HEK293 (cell line): Measurements from ENCODE around the gene CRTAP.

ENCODE experiments used
- ZBTB8A ChIP-seq: fragments of 450-650 bp; formaldehyde crosslinking; IDR thresholded peaks from 2 replicates; pipeline ENCODE4 v1.5.1; 2016; ENCODE audit warnings: missing biosample characterization, missing genetic modification characterization
- ZNF138 ChIP-seq: fragments of 450-650 bp; formaldehyde crosslinking; IDR thresholded peaks from 2 replicates; pipeline ENCODE4 v1.5.1; 2016; ENCODE audit warnings: missing biosample characterization, missing genetic modification characterization, borderline replicate concordance
- ZNF175 ChIP-seq: fragments of 450-650 bp; formaldehyde crosslinking; IDR thresholded peaks from 2 replicates; pipeline ENCODE4 v1.5.1; 2016; ENCODE audit warnings: missing biosample characterization, missing genetic modification characterization
- ZNF184 ChIP-seq: fragments of 450-650 bp; IDR thresholded peaks from 2 replicates; pipeline ENCODE4 v1.5.1; 2018; ENCODE audit warnings: missing biosample characterization, mild to moderate bottlenecking, missing genetic modification characterization
- ZNF274 ChIP-seq, 2 experiments: fragments of 200-500 bp in 1 of 2; fragments of 450-650 bp in 1 of 2; sonication (Bioruptor generic) in 1 of 2; formaldehyde crosslinking in 1 of 2; IDR thresholded peaks; 2 replicates each; pipeline versions ENCODE4 v1.5.1 to v1.6.1; 2014 to 2016; ENCODE audit warnings: borderline replicate concordance in 1 of 2, inconsistent platforms in 1 of 2, low read length in 1 of 2, missing biosample characterization in 1 of 2, missing genetic modification characterization in 1 of 2
- ZNF473 ChIP-seq: fragments of 450-650 bp; formaldehyde crosslinking; IDR thresholded peaks from 2 replicates; pipeline ENCODE4 v1.5.1; 2017; ENCODE audit warnings: missing biosample characterization, missing genetic modification characterization
- TF ChIP-seq, protein P1 (sequence below): fragments of 450-650 bp; formaldehyde crosslinking; IDR thresholded peaks from 2 replicates; pipeline ENCODE4 v1.5.1; 2016; ENCODE audit warnings: missing biosample characterization, missing genetic modification characterization
- TF ChIP-seq, protein P2 (sequence below): fragments of 450-650 bp; formaldehyde crosslinking; IDR thresholded peaks from 2 replicates; pipeline ENCODE4 v1.5.1; 2016; ENCODE audit warnings: missing biosample characterization, missing genetic modification characterization
- TF ChIP-seq, protein P3 (sequence below): sonication (generic); formaldehyde crosslinking; IDR thresholded peaks from 2 replicates; pipeline ENCODE4 v1.8.1; 2022; ENCODE audit warnings: mild to moderate bottlenecking, moderate library complexity, missing genetic modification reagents

DNA sequence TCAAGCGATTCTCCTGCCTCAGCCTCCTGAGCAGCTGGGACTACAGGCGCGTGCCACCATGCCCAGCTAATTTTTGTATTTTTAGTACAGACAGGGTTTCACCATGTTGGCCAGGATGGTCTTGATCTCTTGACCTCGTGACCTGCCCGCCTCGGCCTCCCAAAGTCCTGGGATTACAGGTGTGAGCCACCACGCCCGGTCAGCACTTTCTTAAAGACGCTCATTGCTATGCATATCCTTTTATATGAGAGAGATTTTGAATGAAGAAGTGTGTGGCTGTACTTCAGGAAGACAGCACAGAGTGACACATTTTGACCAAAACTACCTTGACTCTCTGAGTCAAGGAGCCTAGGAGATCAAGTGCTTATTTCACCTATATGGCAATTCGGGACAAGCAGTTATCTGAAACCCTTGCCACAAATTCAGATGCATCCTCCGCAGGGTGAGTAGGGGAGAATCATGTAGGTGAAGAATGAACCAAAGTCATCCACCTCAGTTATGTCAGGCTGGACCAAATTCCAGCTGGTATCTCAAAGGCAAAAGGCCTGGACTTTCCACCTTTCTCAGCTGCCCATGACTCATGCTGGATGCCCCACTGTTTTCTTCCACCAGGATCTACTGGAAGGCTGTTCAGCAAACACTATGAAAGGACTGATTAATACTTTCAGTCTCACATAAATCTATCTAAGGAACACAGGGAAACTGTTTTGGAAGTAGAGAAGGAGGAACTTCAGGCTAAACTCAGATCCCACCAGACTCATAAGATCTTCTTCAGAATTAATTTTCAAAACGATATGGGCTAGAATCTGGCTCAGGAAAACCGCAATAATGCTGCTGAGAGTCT is 72.9 kb downstream of the CRTAP start:
- TF ChIP-seq ZNF138 (no peak), ZNF184 (tag by site-specific recombination) (no peak), ZNF473 (no peak), ZBTB8A (tag by site-specific recombination) (no peak), ZNF274 (IDR thresholded peaks at IDR 0.05; ENCODE audit: low read length) (no peak), ZNF274 (tag by site-specific recombination; IDR thresholded peaks at IDR 0.05; ENCODE audit: borderline replicate concordance) (no peak), ZNF175 (tag by site-specific recombination) (no peak)
- TF ChIP-seq, protein P1, sequence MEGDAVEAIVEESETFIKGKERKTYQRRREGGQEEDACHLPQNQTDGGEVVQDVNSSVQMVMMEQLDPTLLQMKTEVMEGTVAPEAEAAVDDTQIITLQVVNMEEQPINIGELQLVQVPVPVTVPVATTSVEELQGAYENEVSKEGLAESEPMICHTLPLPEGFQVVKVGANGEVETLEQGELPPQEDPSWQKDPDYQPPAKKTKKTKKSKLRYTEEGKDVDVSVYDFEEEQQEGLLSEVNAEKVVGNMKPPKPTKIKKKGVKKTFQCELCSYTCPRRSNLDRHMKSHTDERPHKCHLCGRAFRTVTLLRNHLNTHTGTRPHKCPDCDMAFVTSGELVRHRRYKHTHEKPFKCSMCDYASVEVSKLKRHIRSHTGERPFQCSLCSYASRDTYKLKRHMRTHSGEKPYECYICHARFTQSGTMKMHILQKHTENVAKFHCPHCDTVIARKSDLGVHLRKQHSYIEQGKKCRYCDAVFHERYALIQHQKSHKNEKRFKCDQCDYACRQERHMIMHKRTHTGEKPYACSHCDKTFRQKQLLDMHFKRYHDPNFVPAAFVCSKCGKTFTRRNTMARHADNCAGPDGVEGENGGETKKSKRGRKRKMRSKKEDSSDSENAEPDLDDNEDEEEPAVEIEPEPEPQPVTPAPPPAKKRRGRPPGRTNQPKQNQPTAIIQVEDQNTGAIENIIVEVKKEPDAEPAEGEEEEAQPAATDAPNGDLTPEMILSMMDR (tag by site-specific recombination) = no peak
- TF ChIP-seq, protein P2, sequence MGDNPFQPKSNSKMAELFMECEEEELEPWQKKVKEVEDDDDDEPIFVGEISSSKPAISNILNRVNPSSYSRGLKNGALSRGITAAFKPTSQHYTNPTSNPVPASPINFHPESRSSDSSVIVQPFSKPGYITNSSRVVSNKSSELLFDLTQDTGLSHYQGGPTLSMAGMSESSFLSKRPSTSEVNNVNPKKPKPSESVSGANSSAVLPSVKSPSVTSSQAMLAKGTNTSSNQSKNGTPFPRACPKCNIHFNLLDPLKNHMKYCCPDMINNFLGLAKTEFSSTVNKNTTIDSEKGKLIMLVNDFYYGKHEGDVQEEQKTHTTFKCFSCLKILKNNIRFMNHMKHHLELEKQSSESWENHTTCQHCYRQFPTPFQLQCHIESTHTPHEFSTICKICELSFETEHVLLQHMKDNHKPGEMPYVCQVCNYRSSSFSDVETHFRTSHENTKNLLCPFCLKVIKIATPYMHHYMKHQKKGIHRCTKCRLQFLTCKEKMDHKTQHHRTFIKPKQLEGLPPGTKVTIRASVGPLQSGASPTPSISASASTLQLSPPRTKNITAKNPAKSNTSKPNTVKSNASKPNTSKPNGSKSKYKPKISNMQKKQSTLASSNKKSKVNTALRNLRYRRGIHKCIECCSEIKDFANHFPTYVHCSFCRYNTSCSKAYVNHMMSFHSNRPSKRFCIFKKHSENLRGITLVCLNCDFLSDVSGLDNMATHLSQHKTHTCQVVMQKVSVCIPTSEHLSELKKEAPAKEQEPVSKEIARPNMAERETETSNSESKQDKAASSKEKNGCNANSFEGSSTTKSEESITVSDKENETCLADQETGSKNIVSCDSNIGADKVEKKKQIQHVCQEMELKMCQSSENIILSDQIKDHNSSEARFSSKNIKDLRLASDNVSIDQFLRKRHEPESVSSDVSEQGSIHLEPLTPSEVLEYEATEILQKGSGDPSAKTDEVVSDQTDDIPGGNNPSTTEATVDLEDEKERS = no peak
- TF ChIP-seq, protein P3, sequence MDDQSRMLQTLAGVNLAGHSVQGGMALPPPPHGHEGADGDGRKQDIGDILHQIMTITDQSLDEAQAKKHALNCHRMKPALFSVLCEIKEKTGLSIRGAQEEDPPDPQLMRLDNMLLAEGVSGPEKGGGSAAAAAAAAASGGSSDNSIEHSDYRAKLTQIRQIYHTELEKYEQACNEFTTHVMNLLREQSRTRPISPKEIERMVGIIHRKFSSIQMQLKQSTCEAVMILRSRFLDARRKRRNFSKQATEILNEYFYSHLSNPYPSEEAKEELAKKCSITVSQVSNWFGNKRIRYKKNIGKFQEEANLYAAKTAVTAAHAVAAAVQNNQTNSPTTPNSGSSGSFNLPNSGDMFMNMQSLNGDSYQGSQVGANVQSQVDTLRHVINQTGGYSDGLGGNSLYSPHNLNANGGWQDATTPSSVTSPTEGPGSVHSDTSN (CRISPR knock-in tag) = no peak
